ENCODE results near the gene CD83.

DNA sequence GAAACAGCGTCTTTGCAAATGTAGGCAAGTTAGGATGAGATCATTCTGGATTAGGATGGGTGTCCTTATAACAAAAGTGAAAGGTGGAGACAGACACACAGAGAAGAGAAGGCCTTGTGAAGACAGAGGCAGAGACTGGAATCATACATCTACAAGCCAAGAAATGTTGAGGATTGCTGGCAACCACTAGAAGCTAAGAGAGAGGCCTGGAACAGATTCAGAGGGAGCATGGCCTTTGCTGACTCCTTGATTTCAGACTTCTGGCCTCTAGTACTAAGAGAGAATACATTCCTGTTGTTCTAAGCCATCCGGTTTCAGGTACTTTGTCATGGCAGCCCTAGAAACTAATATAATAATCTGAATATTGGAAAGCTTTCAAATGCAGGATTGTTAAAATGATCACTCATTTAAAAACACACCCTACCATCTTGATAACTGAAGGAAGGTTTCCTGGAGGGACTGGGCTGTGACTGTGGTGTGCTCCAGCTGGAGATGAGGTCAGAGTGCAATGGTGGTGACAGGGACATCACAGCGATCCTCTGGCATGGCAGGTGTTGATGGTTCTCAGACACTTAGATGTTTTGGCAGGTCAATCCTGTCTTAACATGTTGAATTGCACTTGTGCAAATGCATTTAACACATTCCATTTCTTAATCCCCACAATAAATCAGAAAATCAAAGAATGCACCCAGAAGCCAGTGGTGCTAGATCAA, 25.1 kb downstream of the CD83 start:
- no peak for TF ChIP-seq CTCF (IDR thresholded peaks at IDR 0.05)
- no peak for TF ChIP-seq POLR2A (IDR thresholded peaks at IDR 0.05)
- TF ChIP-seq EP300 (IDR thresholded peaks at IDR 0.05), result no peak
